K562 (cell line): ENCODE results near the gene PCID2. TPM values are rescaled to one million over a fixed set of nuclear protein-coding genes. Genes with fewer than 3 reads are reported as not detected.

Experiments used
- ATAC-seq: fragments of 200-7000 bp; cut with Tn5 transposase; 3 replicates; pipeline ENCODE4 v1.9.1; 2020; ENCODE audit warnings: moderate library complexity
- BruUV-seq: library from RNA; stranded (reverse); fragments of 400-500 nt; replicated peaks from 2 replicates; lab custom pipeline; 2021; lab: Mats Ljungman, UMichigan
- CTCF ChIA-PET: fragments of 300-600 bp; formaldehyde crosslinking; extraction: SDS; loops from one replicate; lab custom pipeline; 2021; ENCODE audit warnings: low intra/inter-chr PET ratio; lab: Yijun Ruan, JAX
- POLR2A ChIA-PET: fragments of 300-600, 350-650 bp; sonication (Branson Sonifier 250); formaldehyde crosslinking; extraction: SDS; loops from one replicate; lab custom pipeline; 2021; ENCODE audit warnings: antibody characterized with exemption, inconsistent platforms; lab: Yijun Ruan, JAX
- DNase-seq, 4 experiments: peaks; one replicate each; pipeline versions ENCODE4 v3.0.0 to v3.0.0-alpha.2; 2011 to 2018; ENCODE audit warnings: low spot score in 3 of 4, mixed read lengths in 3 of 4; ENCODE audit errors: extremely low read depth in 1 of 4
- FAIRE-seq: peaks from 2 replicates; lab custom pipeline; 2011; peaks lifted over from hg19 to GRCh38; lab: Jason Lieb, UNC
- H2AFZ ChIP-seq: 2 replicates; pipeline ENCODE4 v1.6.0; 2011; ENCODE audit warnings: low read depth, low read length, control low read depth, inconsistent platforms
- H3K27ac ChIP-seq: fragments of 200-600 bp; 3 replicates; pipeline ENCODE4 v1.8.0; 2011; ENCODE audit warnings: low read depth, mild to moderate bottlenecking, control low read depth, inconsistent platforms, low read length, moderate library complexity, mixed read lengths; ENCODE audit errors: extremely low read depth
- H3K27me3 ChIP-seq, 2 experiments: fragments of 300-600 bp in 1 of 2; 2 replicates in 1 of 2; 3 replicates in 1 of 2; pipeline versions ENCODE4 v1.6.0 to v1.8.0; 2011; ENCODE audit warnings: inconsistent platforms in 2 of 2, low read length in 2 of 2, mild to moderate bottlenecking in 1 of 2, mixed read lengths in 1 of 2, moderate library complexity in 1 of 2; ENCODE audit not compliant: control insufficient read depth in 2 of 2, insufficient read depth in 2 of 2
- H3K36me3 ChIP-seq: fragments of 300-600 bp; 3 replicates; pipeline ENCODE4 v1.8.0; 2011; ENCODE audit warnings: mild to moderate bottlenecking, low read length, inconsistent platforms; ENCODE audit not compliant: control insufficient read depth, insufficient read depth
- H3K4me1 ChIP-seq, 2 experiments: fragments of 200-600 bp in 1 of 2; replicated peaks in 1 of 2; 2 replicates in 1 of 2; 3 replicates in 1 of 2; pipeline versions ENCODE4 v1.5.1 to v1.8.0; 2011; ENCODE audit warnings: inconsistent platforms in 2 of 2, low read length in 2 of 2, mild to moderate bottlenecking in 1 of 2, mixed read lengths in 1 of 2, moderate library complexity in 1 of 2; ENCODE audit not compliant: control insufficient read depth in 2 of 2, insufficient read depth in 2 of 2
- H3K4me2 ChIP-seq: 2 replicates; pipeline ENCODE4 v1.6.1; 2011; ENCODE audit warnings: low read length, control low read depth, inconsistent platforms, mixed read lengths; ENCODE audit not compliant: insufficient read depth
- H3K4me3 ChIP-seq: fragments of 200-600 bp; sonication (generic), shearing (Covaris generic); 2 replicates; pipeline ENCODE4 v1.5.1; 2016; ENCODE audit warnings: control low read depth, inconsistent platforms
- H3K79me2 ChIP-seq: fragments of 200-600 bp; 3 replicates; pipeline ENCODE4 v1.8.0; 2011; ENCODE audit warnings: low read length, inconsistent platforms; ENCODE audit not compliant: control insufficient read depth, insufficient read depth
- H3K9ac ChIP-seq, 2 experiments: 2 replicates each; pipeline versions ENCODE4 v1.6.0 to v1.6.1; 2011; ENCODE audit warnings: low read depth in 2 of 2, low read length in 2 of 2, control low read depth in 1 of 2, inconsistent platforms in 1 of 2, mild to moderate bottlenecking in 1 of 2, mixed read lengths in 1 of 2; ENCODE audit not compliant: insufficient read depth in 1 of 2
- H3K9me1 ChIP-seq: one replicate; pipeline ENCODE4 v1.6.0; 2011; ENCODE audit warnings: inconsistent platforms, mild to moderate bottlenecking, low read length, moderate library complexity; ENCODE audit not compliant: control insufficient read depth, insufficient read depth
- H3K9me3 ChIP-seq: replicated peaks from 2 replicates; pipeline ENCODE4 v1.5.1; 2011; ENCODE audit warnings: low read depth, low read length, inconsistent platforms; ENCODE audit not compliant: control insufficient read depth, insufficient read depth
- H4K20me1 ChIP-seq: replicated peaks from 2 replicates; pipeline ENCODE4 v1.6.1; 2011; ENCODE audit warnings: low read length, inconsistent platforms, mixed read lengths; ENCODE audit not compliant: control insufficient read depth, insufficient read depth
- CREB1 ChIP-seq, 2 experiments: sonication (generic) in 1 of 2; formaldehyde crosslinking in 1 of 2; IDR thresholded peaks; 2 replicates each; pipeline versions ENCODE4 v1.6.1 to v1.8.0; 2012 to 2022; ENCODE audit warnings: inconsistent platforms in 1 of 2, mild to moderate bottlenecking in 1 of 2, missing genetic modification reagents in 1 of 2, moderate library complexity in 1 of 2
- CXXC5 ChIP-seq: fragments of 250-450 bp; sonication (Bioruptor Pico); IDR thresholded peaks from 2 replicates; pipeline ENCODE4 v1.8.0; 2022; ENCODE audit warnings: inconsistent platforms, mild to moderate bottlenecking, moderate library complexity
- MEF2A ChIP-seq: IDR thresholded peaks from 2 replicates; pipeline ENCODE4 v1.6.1; 2011; ENCODE audit warnings: low read depth, mild to moderate bottlenecking, low read length, moderate library complexity; ENCODE audit not compliant: control insufficient read depth
- RAD21 ChIP-seq, 2 experiments: fragments of 250-450 bp in 1 of 2; fragments of 450-650 bp in 1 of 2; sonication (Bioruptor Pico) in 1 of 2; formaldehyde crosslinking in 1 of 2; IDR thresholded peaks in 1 of 2; conservative IDR thresholded peaks in 1 of 2; 2 replicates each; pipeline versions ENCODE4 v1.4.0 to v1.8.0; 2020 to 2022; ENCODE audit warnings: mild to moderate bottlenecking in 2 of 2, moderate library complexity in 1 of 2
- SIN3A ChIP-seq, 2 experiments: fragments of 150-350 bp in 1 of 2; IDR thresholded peaks; 2 replicates each; pipeline ENCODE4 v1.6.1; 2011 to 2016; ENCODE audit warnings: borderline replicate concordance in 2 of 2, low read depth in 2 of 2, low read length in 2 of 2, mild to moderate bottlenecking in 2 of 2, moderate library complexity in 2 of 2; ENCODE audit not compliant: control insufficient read depth in 1 of 2
- SUPT5H ChIP-seq: fragments of 450-650 bp; IDR thresholded peaks from 2 replicates; pipeline ENCODE4 v1.6.1; 2016
- ZBED1 ChIP-seq: IDR thresholded peaks from 2 replicates; pipeline ENCODE4 v1.6.1; 2014
- ZKSCAN8 ChIP-seq: fragments of 200-800 bp; sonication (Bioruptor generic); IDR thresholded peaks from 2 replicates; pipeline ENCODE4 v1.6.1; 2016; ENCODE audit warnings: missing genetic modification characterization, missing compliant biosample characterization
- ZNF140 ChIP-seq: fragments of 250-450 bp; sonication (Bioruptor Pico); IDR thresholded peaks from 2 replicates; pipeline ENCODE4 v1.8.0; 2021; ENCODE audit warnings: moderate library complexity, mild to moderate bottlenecking, inconsistent platforms
- ZNF347 ChIP-seq: fragments of 450-650 bp; formaldehyde crosslinking; IDR thresholded peaks from 2 replicates; pipeline ENCODE4 v1.4.0; 2020; ENCODE audit warnings: low read depth, mild to moderate bottlenecking, moderate library complexity
- ZNF436 ChIP-seq: fragments of 250-450, 450-650 bp; sonication (Bioruptor Pico); formaldehyde crosslinking; IDR thresholded peaks from 2 replicates; pipeline ENCODE4 v1.7.0; 2020; ENCODE audit warnings: mild to moderate bottlenecking
- WGBS: fragments of 100-300 bp; shearing (Covaris generic); methylation state at CpG from one replicate; pipeline ENCODE4 v1.1.6; 2016; ENCODE audit warnings: low coverage, mixed read lengths; ENCODE audit not compliant: insufficient coverage; ENCODE audit errors: missing lambda C conversion rate; 5-methylcytosine and 5-hydroxymethylcytosine counted together
- in situ Hi-C: fragments of 300-500 bp; cut with MboI; formaldehyde crosslinking; loops from 4 replicates; pipeline ENCODE4 v1.15.0; 2018; ENCODE audit warnings: inconsistent platforms, mixed read lengths
- intact Hi-C: fragments of 100-400 bp; cut with micrococcal nuclease; formaldehyde crosslinking; loops from 2 replicates; pipeline ENCODE4 v1.14.2; 2022
- polyA plus RNA-seq, 8 experiments: library from polyadenylated mRNA; depleted of rRNA in 4 of 8; stranded (reverse) in 5 of 8; unstranded in 3 of 8; fragments of >200 nt; fragmentation: Nextera tagmentation in 2 of 8; fragmentation: Illumina TruSeq in 1 of 8; extraction: Ambion mirVana in 2 of 8; extraction: Trizol in 1 of 8; gene quantifications; 2 replicates each; pipeline versions ENCODE4 v1.2.1 to v1.2.3, GENCODE V29; 2011 to 2014; ENCODE audit warnings: inconsistent platforms in 1 of 8, missing spikeins in 1 of 8
- total RNA-seq, 7 experiments: library from RNA; depleted of rRNA in 6 of 7; stranded (reverse); fragments of >200 nt in 6 of 7; fragmentation: Illumina TruSeq in 2 of 7; extraction: Trizol in 2 of 7; gene quantifications; 2 replicates each; pipeline versions ENCODE4 v1.2.1 to v1.2.3, GENCODE V29; 2011 to 2021; ENCODE audit warnings: low replicate concordance in 1 of 7
- TF ChIP-seq, protein P1 (sequence below): IDR thresholded peaks from 2 replicates; pipeline ENCODE4 v1.6.1; 2011; ENCODE audit not compliant: insufficient read length; ENCODE audit errors: extremely low read depth

PCID2 gene
- total and polyA plus RNA-seq, 9 of the 15 experiments (the other 6 are each of a cell fraction or from before 2014, with no cell fraction given), result 39.6 to 117 (median 59.6) TPM

DNA sequence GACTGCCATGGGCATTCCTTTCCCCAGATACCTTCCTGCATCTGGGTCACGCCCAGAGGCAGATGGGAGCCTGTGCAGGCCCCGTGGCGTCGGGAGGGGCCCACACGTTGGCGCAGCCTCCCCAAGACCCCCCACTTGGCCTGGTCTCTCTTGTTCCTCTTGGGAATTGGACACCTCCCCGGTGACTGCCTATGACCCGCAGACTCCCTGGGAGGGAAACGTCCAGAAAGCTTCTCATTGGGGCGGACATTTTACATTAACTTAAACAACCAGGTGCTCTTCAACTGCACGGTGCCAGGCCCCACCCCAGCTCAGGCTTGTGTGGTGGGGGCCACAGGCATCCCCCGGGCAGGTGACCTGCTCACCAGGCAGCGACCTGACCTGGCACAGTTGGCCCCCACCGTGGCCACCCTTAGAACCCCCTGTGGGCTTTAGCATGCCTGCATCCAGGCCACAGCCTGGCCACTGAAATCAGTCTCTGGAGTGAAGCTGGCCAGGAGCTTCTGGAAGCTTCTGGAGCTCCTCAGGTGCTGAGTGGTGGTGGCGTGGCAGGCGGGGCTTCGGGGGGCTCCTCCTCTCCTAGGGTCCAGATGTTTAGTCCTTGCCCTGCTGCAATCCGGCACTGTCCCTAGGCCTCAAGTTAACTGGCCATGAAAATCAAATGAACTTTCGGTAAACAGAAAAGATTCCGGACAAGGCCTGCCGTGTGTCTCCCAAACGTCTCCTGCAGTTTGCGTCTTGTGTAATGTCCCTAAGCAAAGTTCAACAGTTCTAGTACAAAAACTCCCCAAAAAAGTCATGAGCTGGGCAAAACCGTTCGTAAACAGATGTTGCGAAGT is 58.5 kb downstream of the PCID2 start (continued):
- no peak for TF ChIP-seq ZKSCAN8 (CRISPR knock-in tag)

DNA sequence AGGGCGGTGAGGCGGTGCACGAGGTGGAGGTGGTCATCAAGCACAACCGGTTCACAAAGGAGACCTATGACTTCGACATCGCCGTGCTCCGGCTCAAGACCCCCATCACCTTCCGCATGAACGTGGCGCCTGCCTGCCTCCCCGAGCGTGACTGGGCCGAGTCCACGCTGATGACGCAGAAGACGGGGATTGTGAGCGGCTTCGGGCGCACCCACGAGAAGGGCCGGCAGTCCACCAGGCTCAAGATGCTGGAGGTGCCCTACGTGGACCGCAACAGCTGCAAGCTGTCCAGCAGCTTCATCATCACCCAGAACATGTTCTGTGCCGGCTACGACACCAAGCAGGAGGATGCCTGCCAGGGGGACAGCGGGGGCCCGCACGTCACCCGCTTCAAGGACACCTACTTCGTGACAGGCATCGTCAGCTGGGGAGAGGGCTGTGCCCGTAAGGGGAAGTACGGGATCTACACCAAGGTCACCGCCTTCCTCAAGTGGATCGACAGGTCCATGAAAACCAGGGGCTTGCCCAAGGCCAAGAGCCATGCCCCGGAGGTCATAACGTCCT is 59.4 kb downstream of the PCID2 start:
- Histone ChIP-seq H3K36me3 (no peaks in the 10 kb centered on the region), H4K20me1 (no peaks in the 10 kb centered on the region), H2AFZ (no peak overlapping the region), H3K27me3 (peaks cover 15 to 33% of the 10 kb centered on the region in 2 experiments; a peak in 4 of 5 replicates), H3K4me2 (no peak overlapping the region), H3K79me2 (no peaks in the 10 kb centered on the region), H3K4me1 (peaks cover 8 to 27% of the 10 kb centered on the region in 2 experiments; a peak in 4 of 5 replicates), H3K4me3 (no peak overlapping the region), H3K9me3 (no peaks in the 10 kb centered on the region), H3K9me1 (no peaks in the 10 kb centered on the region), H3K27ac (no peak overlapping the region), H3K9ac (no peak overlapping the region)
- DNase-seq, result no peak
- WGBS, result 53% methylated on average over 16 of the region's 38 CpGs
- FAIRE-seq, result no peak
- TF ChIP-seq ZNF347 (no peak), SIN3A (IDR thresholded peaks at IDR 0.05; ENCODE audit: borderline replicate concordance in 2 of 2, control insufficient read depth in 1 of 2, low read depth in 2 of 2, low read length in 2 of 2) (no peak), ZNF140 (CRISPR knock-in tag) (no peak), RAD21 (CRISPR knock-in tag; conservative IDR thresholded peaks at IDR 0.05 in 1 of 2, IDR thresholded peaks at IDR 0.05 in 1 of 2) (no peak), MEF2A (no peak), CREB1 (IDR thresholded peaks at IDR 0.05) (no peak), CREB1 (CRISPR knock-in tag; IDR thresholded peaks at IDR 0.05) (no peak), CXXC5 (CRISPR knock-in tag) (no peak), ZBED1 (no peak), ZNF436 (CRISPR knock-in tag) (no peak), SUPT5H (no peak)
- TF ChIP-seq, protein P1, sequence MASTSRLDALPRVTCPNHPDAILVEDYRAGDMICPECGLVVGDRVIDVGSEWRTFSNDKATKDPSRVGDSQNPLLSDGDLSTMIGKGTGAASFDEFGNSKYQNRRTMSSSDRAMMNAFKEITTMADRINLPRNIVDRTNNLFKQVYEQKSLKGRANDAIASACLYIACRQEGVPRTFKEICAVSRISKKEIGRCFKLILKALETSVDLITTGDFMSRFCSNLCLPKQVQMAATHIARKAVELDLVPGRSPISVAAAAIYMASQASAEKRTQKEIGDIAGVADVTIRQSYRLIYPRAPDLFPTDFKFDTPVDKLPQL, result no peak
- no peak for ATAC-seq
- BruUV-seq, result no TSS peak
- intact Hi-C loops (no loop called here), in situ Hi-C loops (no loop called here)
- ChIA-PET CTCF (no interaction called here), POLR2A (no interaction called here)
